Ishikawa (cell line): ENCODE data around the gene INO80E.

Source experiments
- CEBPB ChIP-seq: IDR thresholded peaks from 2 replicates; pipeline ENCODE4 v1.6.1; 2012
- CREB1 ChIP-seq: IDR thresholded peaks from 2 replicates; pipeline ENCODE4 v1.6.1; 2012; ENCODE audit warnings: low read depth
- EGR1 ChIP-seq: IDR thresholded peaks from 2 replicates; pipeline ENCODE4 v1.6.1; 2012
- EP300 ChIP-seq: IDR thresholded peaks from 2 replicates; pipeline ENCODE4 v1.6.1; 2012; ENCODE audit warnings: borderline replicate concordance
- FOXM1 ChIP-seq: IDR thresholded peaks from 2 replicates; pipeline ENCODE4 v1.6.1; 2012; ENCODE audit warnings: low read depth, borderline replicate concordance
- NFIC ChIP-seq: IDR thresholded peaks from 2 replicates; pipeline ENCODE4 v1.6.1; 2012
- RAD21 ChIP-seq: IDR thresholded peaks from 2 replicates; pipeline ENCODE4 v1.6.1; 2012; ENCODE audit warnings: low read depth
- TAF1 ChIP-seq: IDR thresholded peaks from 2 replicates; pipeline ENCODE4 v1.6.1; 2012; ENCODE audit warnings: low read depth, mild to moderate bottlenecking
- TCF12 ChIP-seq: IDR thresholded peaks from 2 replicates; pipeline ENCODE4 v1.6.1; 2012; ENCODE audit warnings: low read depth
- TEAD4 ChIP-seq: IDR thresholded peaks from 2 replicates; pipeline ENCODE4 v1.6.1; 2012
- USF1 ChIP-seq: IDR thresholded peaks from 2 replicates; pipeline ENCODE4 v1.6.1; 2012
- YY1 ChIP-seq: IDR thresholded peaks from 2 replicates; pipeline ENCODE4 v1.6.1; 2012; ENCODE audit warnings: low read depth
- ZBTB7A ChIP-seq: IDR thresholded peaks from 2 replicates; pipeline ENCODE4 v1.6.1; 2012; ENCODE audit warnings: low read depth
- TF ChIP-seq, protein P1 (sequence below): IDR thresholded peaks from 2 replicates; pipeline ENCODE4 v1.6.1; 2012; ENCODE audit warnings: low read depth, mild to moderate bottlenecking
- TF ChIP-seq, protein P2 (sequence below): IDR thresholded peaks from 2 replicates; pipeline ENCODE4 v1.6.1; 2012

INO80E gene

GRCh38 chr16:30030011-30030685 is 34.1 kb downstream of the INO80E start:
- no peak for TF ChIP-seq NFIC
- no peak for TF ChIP-seq EP300

DNA sequence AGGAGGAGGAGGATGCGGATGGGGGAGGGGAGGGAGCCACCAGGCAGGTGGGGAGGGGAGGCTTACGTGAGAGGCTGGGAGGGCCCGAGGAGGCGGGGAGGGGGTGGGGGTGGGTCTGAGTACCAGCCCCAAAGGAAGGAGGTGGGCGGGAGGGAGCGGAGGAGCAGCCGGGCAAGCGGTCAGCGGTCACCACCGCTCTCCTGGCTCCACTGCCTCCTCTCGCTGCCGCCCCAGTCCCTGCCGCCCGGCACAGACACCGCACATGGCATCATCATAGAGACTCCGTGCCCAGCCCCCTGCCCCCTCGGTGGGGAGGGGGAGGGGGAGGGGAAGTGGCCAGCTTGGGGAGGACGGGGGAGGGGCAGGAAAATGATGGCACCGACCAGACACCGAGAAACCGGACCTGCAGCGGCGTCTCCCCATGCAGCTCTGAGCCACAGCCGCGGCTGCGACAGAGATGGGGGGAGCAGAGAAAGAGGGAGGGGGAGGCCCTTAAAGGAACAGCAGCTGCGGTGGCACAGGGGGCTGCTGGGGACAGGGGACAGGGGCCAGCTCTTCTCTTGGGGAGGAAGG is 34.9 kb downstream of the INO80E start, which contains the start of gene TLCD3B:
TLCD3B (minus strand) TSS at position 431 of the 573 bp plus-strand sequence. CDS start 744 bp downstream, outside the sequence.
- TF ChIP-seq USF1 (no peak), YY1 (no peak)

DNA sequence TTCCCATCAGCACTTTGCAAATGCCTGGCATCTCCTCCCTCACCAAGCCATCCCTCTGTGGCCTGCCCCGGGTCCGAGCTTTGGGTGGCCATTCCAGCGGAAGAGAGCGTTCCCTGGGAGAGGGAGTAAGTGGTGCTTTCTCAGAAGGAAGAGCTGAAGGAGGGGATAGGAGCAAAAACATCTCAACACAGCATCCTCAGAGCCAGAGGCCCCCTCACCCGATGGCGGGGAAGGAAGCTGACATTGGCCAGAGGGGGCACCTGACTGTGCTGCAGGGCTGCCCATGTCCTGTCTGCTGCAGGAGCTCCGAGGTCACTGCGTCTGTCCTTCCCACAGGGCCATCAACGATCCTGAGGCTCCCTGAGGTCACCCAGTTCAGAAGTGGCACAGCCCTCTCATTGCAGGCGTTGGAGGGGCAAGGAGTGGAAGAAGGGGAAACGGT is 35.5 kb downstream of the INO80E start:
- TF ChIP-seq CEBPB = no peak
- TF ChIP-seq USF1 = no peak
- no peak for TF ChIP-seq ZBTB7A
- no peak for TF ChIP-seq CREB1
- TF ChIP-seq YY1 = no peak
- TF ChIP-seq TEAD4 = no peak
- TF ChIP-seq FOXM1 = no peak
- no peak for TF ChIP-seq RAD21
- no peak for TF ChIP-seq TAF1
- TF ChIP-seq, protein P1, sequence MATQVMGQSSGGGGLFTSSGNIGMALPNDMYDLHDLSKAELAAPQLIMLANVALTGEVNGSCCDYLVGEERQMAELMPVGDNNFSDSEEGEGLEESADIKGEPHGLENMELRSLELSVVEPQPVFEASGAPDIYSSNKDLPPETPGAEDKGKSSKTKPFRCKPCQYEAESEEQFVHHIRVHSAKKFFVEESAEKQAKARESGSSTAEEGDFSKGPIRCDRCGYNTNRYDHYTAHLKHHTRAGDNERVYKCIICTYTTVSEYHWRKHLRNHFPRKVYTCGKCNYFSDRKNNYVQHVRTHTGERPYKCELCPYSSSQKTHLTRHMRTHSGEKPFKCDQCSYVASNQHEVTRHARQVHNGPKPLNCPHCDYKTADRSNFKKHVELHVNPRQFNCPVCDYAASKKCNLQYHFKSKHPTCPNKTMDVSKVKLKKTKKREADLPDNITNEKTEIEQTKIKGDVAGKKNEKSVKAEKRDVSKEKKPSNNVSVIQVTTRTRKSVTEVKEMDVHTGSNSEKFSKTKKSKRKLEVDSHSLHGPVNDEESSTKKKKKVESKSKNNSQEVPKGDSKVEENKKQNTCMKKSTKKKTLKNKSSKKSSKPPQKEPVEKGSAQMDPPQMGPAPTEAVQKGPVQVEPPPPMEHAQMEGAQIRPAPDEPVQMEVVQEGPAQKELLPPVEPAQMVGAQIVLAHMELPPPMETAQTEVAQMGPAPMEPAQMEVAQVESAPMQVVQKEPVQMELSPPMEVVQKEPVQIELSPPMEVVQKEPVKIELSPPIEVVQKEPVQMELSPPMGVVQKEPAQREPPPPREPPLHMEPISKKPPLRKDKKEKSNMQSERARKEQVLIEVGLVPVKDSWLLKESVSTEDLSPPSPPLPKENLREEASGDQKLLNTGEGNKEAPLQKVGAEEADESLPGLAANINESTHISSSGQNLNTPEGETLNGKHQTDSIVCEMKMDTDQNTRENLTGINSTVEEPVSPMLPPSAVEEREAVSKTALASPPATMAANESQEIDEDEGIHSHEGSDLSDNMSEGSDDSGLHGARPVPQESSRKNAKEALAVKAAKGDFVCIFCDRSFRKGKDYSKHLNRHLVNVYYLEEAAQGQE = no peak
- TF ChIP-seq, protein P2, sequence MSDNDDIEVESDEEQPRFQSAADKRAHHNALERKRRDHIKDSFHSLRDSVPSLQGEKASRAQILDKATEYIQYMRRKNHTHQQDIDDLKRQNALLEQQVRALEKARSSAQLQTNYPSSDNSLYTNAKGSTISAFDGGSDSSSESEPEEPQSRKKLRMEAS = no peak
- TF ChIP-seq TCF12 = no peak
- TF ChIP-seq NFIC = no peak
- no peak for TF ChIP-seq EP300
- TF ChIP-seq EGR1 = no peak

DNA sequence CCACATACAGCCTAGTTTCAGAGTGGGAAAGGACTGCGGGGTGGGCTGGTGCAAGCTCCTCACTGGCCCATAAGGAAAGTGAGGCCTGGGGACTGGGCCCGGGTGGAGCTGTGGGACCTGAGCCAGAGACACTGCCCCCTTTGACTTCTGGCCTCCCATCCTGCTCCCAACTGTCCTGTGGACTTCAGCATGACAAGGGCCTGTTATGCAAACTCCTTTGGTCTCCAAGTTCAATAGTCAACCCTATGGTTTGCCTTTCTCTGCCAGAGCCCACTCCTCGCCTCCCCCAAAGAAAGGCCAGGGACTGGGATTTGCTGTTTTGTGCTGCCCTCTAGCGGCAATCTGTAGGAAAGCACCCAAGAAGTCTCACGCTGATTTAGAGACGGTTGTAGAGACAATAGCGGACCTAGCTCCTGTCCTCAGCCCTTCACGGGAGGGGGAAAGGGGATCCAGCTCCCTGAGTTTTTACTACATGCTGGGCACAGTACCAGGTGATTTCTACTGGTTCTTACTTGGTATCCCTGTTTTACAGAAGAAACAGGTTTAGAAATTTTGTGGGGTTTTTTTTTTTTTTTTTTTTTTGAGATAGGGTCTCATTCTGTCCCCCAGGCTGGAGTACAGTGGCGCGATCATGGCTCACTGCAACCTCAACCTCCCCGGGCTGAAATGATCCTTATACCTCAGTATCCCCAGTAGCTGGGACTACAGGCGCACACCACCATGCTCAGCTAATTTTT is 36.2 kb downstream of the INO80E start:
- TF ChIP-seq, protein P1 = peak; percentile 11; the same call in 1 of the 2 replicates
- TF ChIP-seq RAD21 = peak; percentile 91
- TF ChIP-seq, protein P2 = no peak
- no peak for TF ChIP-seq TAF1

DNA sequence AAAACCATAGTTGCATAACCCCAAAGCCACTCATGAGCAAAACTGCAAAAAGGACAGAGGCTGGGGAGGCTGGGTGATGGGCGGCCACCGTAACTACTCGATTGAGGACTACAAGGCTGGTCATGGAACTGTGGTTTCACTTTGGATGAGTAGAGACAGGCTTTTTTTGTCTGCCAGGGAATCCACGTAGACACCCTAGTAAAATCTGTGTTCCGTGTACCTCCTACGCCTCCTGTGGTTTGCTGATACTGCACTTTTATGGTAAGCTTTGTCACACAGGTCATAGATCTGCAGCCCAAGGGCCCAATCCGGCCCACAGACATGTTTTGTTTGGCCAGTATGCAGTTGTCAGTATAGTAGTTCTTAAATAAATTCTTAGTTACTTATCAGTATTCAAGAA is 37.2 kb downstream of the INO80E start:
- no peak for TF ChIP-seq TAF1
- TF ChIP-seq CEBPB = no peak
- no peak for TF ChIP-seq EP300
- no peak for TF ChIP-seq USF1
- no peak for TF ChIP-seq EGR1
- no peak for TF ChIP-seq TCF12

GRCh38 chr16:30040221-30040620 is 44.2 kb downstream of the INO80E start:
- TF ChIP-seq, protein P1 = no peak
